Activated T-cell treated with anti-CD3 and anti-CD28 coated beads for 24 hours (primary cell): ENCODE data around the gene RHOBTB1.

Source experiments
- DNase-seq: peaks from one replicate; pipeline ENCODE4 v3.0.0-alpha.2; 2020; ENCODE audit warnings: low read depth

RHOBTB1 gene

GRCh38 chr10:60965696-60966095 lies 21.7 kb upstream of the RHOBTB1 start:
- no peak for DNase-seq

DNA sequence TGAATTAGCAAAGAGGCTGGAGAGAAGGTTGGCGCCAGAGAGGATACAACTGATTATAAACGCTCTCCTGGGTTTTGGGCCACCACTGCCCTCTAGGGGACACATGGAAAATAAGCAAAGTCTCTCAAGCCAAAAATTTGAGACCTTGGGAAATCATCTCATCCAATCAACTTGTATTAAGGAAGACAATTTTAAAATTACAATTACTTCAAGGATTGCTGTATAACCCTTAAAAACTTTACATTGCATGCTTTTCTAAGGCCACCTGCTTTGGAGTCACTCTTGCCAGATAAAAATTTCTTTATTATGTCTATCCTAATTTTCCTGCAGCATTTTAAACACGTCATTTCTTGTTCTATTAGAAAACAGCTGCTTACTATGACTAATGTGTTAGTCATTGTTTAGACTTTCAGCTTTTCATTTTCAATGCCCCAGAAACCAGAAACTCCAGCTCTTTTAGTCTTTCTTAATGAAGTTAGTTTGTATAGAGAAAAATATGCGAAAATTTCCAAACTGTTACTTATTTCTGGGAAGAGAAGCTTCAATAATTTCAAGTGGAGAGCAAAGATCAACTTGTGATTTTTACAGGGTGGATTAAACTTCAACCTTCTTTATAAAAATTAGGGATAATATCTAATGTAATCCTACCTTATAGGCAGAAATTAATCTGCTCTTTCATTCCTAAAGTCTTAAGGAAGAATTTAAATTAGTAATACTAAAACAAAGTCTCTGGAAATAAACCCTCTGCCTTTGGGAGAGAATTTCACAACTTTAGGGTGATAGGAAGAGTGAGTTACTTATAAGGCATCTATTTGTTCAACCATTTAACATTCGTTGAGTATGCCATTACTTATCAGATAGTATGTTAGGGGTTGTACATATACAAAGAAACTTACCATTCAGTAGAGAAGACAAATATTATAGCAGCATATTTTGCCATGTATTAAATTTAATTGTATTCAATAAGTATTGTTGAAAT lies 20.6 kb upstream of the RHOBTB1 start:
- DNase-seq: no peak

DNA sequence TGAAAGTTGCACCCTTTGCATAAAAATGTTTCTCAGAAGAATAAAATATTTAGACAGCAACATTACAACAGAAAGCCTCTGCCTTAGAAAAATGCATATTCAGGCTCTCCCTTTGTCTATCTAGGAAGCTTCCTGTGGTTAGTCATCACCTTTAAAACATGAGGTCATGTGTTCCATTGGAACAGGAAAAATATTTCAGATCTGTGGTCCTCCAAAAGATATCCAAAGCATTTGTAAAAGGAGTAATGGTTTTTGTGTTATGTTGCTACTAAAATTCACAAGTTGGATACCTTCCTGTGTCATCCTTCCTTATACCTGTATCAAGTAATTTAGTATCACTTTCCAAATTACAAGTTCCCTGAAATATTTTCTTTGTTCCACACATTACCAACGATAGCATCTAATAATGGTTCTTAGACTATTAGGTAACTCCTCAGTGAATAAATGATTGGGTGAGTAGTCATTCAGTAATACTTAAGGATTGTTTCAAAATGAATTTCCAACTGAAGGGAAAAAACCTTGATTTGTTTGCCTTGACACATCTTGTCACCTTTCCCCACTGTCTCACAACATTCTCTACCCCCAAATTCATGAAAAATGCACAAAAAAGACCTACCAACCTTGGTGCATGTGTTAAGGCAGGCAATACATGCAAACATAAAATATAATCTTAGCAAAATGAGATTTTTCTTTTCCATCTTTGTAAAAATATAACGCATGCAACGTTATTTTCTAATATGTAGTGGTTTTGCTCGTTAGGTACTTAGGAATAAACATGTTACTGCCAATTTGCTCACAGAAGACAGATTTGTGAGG lies 19.7 kb upstream of the RHOBTB1 start:
- DNase-seq: no peak

DNA sequence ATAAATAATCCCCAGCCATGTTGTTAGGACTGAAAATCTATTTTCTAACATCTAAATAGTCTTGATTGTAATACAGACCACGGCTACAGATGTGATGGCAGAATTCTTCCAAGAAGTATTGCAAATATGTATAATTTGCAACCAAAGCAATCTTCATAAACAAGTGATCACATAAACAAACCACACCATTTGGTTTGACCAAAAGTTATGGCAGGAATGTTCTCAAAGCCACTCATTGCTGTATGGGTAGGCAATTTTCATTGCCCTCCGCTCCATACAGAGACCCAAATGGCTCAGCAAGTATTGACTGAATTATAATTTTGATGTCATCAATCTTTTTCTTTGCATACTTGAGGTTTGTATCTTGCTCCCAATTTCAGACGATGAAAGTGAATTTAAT lies 19.0 kb upstream of the RHOBTB1 start:
- no peak for DNase-seq

- DNase-seq: no peak
Observed at GRCh38 chr10:60960913-60961312, 16.9 kb upstream of the RHOBTB1 start.

DNA sequence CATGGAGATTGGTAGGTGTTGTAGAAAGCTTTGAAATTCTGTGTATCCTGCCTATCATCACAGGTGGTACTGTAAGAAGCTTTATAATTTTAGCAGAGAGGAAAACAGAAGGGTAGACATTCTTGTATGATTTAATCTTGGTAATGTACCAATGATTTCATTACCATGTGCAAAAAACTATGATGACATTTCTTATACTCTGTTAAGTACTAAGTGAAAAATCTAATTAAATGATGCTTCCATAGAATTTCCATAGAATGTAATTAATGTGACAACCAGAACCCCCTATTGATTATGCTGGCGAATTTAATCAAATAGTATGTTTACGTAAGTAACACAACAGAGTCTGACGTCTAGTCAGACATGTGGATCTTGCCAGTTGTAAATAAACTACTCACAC lies 16.0 kb upstream of the RHOBTB1 start:
- no peak for DNase-seq

GRCh38 chr10:60958892-60959601 lies 15.1 kb upstream of the RHOBTB1 start:
- DNase-seq: no peak

DNA sequence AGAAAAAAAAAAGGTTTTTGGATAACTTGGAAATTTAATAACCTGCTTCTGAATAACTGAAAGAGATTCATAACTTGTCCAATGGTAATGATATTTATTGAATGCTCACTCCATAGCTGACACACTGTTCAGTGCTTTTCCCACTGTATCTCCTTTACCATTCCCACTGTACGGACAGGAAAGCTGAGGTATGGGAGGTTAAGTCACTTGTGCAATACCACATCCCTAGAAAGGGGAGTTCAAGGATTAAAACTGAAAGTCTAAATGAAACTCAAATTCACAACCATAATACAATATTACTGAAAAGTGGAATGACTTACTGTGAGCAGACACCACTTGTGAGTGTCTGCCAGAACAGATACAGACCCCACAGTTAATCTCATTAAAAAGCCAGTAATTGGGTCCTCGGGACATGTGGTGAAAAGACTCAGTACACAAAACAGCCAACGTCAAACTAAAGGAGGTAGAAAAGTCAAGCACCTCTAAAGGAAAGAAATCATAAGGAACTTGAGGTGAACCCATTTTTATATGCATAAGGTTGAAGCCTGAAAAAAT lies 13.8 kb upstream of the RHOBTB1 start:
- DNase-seq: no peak

- no peak for DNase-seq
Observed at GRCh38 chr10:60955957-60956425, 12.0 kb upstream of the RHOBTB1 start.

GRCh38 chr10:60955316-60955715 lies 11.3 kb upstream of the RHOBTB1 start:
- no peak for DNase-seq

GRCh38 chr10:60954035-60954434 lies 10.1 kb upstream of the RHOBTB1 start:
- DNase-seq: no peak

DNA sequence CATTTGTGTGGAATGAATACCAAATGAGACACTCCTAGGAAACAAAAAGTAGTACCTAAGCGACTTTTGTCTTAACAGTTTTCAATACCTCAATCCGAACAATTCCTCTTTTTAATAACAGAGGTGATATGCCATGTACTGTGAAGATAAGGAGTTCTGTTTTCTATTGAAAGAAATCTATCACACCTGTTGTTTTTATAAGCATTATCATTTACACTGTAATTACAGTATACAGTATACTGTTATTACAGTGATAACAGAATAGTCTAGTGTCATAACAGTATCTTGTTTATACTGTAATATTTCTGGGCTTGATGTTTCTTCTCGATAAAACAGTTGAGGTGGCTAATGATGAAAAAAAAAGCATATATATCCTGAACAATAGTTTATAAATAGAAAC lies 9.4 kb upstream of the RHOBTB1 start:
- no peak for DNase-seq

GRCh38 chr10:60952846-60953220 lies 8.8 kb upstream of the RHOBTB1 start:
- DNase-seq: no peak

GRCh38 chr10:60952067-60952845 lies 8.3 kb upstream of the RHOBTB1 start:
- DNase-seq: no peak

DNA sequence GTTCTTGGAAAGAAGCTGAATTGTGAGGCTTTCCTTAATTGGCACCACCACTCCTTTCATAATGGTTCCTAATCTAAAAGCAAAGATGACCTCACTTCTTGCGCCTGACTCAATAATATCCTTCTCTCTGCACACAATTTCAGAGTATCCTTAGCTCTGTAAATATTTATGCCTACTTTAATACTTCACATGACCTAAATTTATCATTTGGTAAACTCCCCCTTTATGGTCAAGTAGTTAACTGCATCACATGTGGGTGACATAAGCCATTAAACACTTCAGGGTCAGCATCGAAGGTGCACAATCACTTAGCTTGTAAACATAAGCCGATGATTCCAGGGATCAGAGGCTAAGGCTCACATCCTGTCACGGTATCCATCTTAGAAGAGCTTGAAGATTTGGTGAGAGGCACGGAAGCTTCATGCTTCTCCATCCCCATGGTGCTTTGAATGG lies 7.3 kb upstream of the RHOBTB1 start:
- DNase-seq: no peak

- no peak for DNase-seq
Observed at GRCh38 chr10:60950300-60950699, 6.3 kb upstream of the RHOBTB1 start.

DNA sequence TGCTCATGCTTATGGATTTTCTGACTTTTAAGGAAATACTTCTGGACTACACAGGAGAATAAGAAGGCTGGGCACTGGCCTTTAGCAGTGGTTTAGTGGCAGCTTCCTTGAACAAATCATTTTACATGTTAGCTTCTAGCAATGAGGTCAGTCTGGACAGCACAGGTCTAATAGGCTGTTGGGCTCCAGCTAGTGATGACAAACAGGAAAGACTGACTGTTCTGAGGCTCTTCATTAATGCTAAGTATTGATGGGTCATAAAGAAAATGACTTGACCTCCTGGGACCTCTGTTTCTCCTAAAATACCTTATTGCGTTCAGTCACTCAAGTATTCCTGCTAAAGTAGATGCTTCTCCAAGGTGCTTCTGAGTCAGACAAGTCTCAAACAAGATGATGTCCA lies 4.9 kb upstream of the RHOBTB1 start:
- DNase-seq: no peak

- DNase-seq: no peak
Observed at GRCh38 chr10:60944910-60945297, 919 bp upstream of the RHOBTB1 start.

DNA sequence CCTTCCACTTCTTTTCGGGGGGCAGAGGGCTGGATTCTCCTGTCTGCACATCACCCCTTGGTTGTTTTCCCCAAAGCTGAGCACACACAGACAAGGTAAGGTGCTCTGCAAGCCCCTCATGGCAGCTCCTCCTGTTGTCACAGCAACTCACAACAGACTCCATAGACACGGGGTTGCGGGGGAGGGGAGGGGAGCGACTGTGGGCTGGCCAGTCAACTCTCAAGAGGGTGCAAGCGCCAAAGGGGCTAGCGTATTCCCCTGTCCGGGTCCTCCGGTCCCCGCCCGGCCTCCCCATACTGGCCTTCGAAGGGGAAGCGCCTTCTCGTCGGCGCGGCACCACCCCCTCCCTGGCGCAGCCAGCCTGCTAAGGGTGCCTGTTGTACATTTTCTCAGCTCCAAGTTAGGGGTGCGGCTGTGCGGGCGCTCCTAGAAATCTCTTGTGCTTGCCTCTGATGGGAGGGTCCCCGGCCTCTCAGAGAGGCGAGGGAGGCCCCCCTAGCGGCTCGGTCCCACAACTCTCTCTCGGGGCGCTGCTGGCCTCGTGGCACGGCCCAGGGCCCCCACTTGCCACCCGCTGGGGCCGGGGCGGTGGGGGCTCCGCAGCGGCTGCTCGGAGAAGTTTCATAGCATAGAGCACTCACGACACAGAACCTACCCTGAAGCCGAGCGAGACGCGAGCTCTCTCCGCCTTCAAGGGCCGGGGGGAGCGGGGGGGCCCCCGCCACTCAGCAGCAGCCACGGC lies 498 bp downstream of the RHOBTB1 start:
- DNase-seq: no peak

- DNase-seq: no peak
Observed at GRCh38 chr10:60942788-60943315, 1.1 kb downstream of the RHOBTB1 start.
